ENCODE results near the gene LMX1A. TPM values are rescaled to one million over a fixed set of nuclear protein-coding genes. Genes with fewer than 3 reads are reported as not detected.

Gene LMX1A
- total and polyA plus RNA-seq, 2 of the 13 experiments (the other 11 are each of a cell fraction or from before 2014, with no cell fraction given) = 0.07 TPM; not detected in 1

- TF ChIP-seq ZFP82 (CRISPR knock-in tag; IDR thresholded peaks at IDR 0.05; ENCODE audit: borderline replicate concordance) (no peak), SIN3A (IDR thresholded peaks at IDR 0.05; ENCODE audit: borderline replicate concordance, low read depth, low read length) (no peak), HNF1B (CRISPR knock-in tag; IDR thresholded peaks at IDR 0.05) (no peak), FOXP1 (IDR thresholded peaks at IDR 0.05) (no peak), FOXP1 (CRISPR knock-in tag; IDR thresholded peaks at IDR 0.05) (peak; percentile 46; the same call in 1 of the 2 replicates), ZKSCAN8 (CRISPR knock-in tag; IDR thresholded peaks at IDR 0.05; ENCODE audit: borderline replicate concordance) (no peak), JDP2 (CRISPR knock-in tag; IDR thresholded peaks at IDR 0.05; ENCODE audit: borderline replicate concordance) (no peak), FOXP4 (CRISPR knock-in tag; IDR thresholded peaks at IDR 0.05) (peak; percentile 59; the same call in 1 of the 2 replicates), TSC22D2 (CRISPR knock-in tag; IDR thresholded peaks at IDR 0.05; ENCODE audit: borderline replicate concordance) (no peak), ZNF557 (CRISPR knock-in tag; IDR thresholded peaks at IDR 0.05) (no peak), ZBED4 (CRISPR knock-in tag; IDR thresholded peaks at IDR 0.05; ENCODE audit: borderline replicate concordance) (no peak), ZC3H13 (CRISPR knock-in tag; IDR thresholded peaks at IDR 0.05) (no peak), ZNF773 (CRISPR knock-in tag; IDR thresholded peaks at IDR 0.05; ENCODE audit: borderline replicate concordance) (no peak), TFAP4 (IDR thresholded peaks at IDR 0.05; ENCODE audit: borderline replicate concordance, low read depth) (peak; percentile 47; the same call in 1 of the 2 replicates), TEAD3 (CRISPR knock-in tag; optimal IDR thresholded peaks at IDR 0.05; ENCODE audit: borderline replicate concordance) (no peak), PBX2 (CRISPR knock-in tag; IDR thresholded peaks at IDR 0.05) (no peak)
- TF ChIP-seq, protein P1, sequence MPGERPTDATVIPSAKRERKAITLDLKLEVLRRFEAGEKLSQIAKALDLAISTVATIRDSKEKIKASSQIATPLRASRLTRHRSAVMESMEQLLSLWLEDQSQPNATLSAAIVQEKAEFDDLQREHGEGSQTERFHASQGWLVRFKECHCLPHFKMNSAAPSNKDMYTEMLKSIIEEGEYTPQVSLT (CRISPR knock-in tag; IDR thresholded peaks at IDR 0.05; ENCODE audit: borderline replicate concordance, low read depth) = no peak
- TF ChIP-seq, protein P2, sequence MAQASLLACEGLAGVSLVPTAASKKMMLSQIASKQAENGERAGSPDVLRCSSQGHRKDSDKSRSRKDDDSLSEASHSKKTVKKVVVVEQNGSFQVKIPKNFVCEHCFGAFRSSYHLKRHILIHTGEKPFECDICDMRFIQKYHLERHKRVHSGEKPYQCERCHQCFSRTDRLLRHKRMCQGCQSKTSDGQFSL (CRISPR knock-in tag; IDR thresholded peaks at IDR 0.05) = no peak
- TF ChIP-seq, protein P3, sequence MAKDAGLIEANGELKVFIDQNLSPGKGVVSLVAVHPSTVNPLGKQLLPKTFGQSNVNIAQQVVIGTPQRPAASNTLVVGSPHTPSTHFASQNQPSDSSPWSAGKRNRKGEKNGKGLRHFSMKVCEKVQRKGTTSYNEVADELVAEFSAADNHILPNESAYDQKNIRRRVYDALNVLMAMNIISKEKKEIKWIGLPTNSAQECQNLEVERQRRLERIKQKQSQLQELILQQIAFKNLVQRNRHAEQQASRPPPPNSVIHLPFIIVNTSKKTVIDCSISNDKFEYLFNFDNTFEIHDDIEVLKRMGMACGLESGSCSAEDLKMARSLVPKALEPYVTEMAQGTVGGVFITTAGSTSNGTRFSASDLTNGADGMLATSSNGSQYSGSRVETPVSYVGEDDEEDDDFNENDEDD (CRISPR knock-in tag; IDR thresholded peaks at IDR 0.05; ENCODE audit: borderline replicate concordance) = no peak
Measured at GRCh38 chr1:165259236-165259635, 97.3 kb downstream of the LMX1A start (continued).
